Rectal smooth muscle tissue (tissue), 1 donor: ENCODE data around the gene DLK2.
"Not testable (repeated sequence)": the region's sequence is repeated elsewhere in the genome, so short reads cannot be mapped to it uniquely, and the experiment has no call there.

Experiments used
- H3K27ac ChIP-seq: one replicate; pipeline ENCODE4 v1.7.0; 2013; ENCODE audit warnings: low read depth, low read length, inconsistent platforms
- H3K27me3 ChIP-seq: one replicate; pipeline ENCODE4 v1.7.0; 2013; ENCODE audit warnings: low read length; ENCODE audit not compliant: control insufficient read depth, insufficient read depth
- H3K36me3 ChIP-seq: one replicate; pipeline ENCODE4 v1.7.0; 2013; ENCODE audit warnings: low read length; ENCODE audit not compliant: control insufficient read depth, insufficient read depth
- H3K4me1 ChIP-seq: one replicate; pipeline ENCODE4 v1.7.0; 2013; ENCODE audit warnings: low read length; ENCODE audit not compliant: control insufficient read depth, insufficient read depth
- H3K4me3 ChIP-seq: one replicate; pipeline ENCODE4 v1.7.0; 2013; ENCODE audit warnings: low read length
- H3K9ac ChIP-seq: one replicate; pipeline ENCODE4 v1.7.0; 2013; ENCODE audit warnings: low read length

Gene DLK2

DNA sequence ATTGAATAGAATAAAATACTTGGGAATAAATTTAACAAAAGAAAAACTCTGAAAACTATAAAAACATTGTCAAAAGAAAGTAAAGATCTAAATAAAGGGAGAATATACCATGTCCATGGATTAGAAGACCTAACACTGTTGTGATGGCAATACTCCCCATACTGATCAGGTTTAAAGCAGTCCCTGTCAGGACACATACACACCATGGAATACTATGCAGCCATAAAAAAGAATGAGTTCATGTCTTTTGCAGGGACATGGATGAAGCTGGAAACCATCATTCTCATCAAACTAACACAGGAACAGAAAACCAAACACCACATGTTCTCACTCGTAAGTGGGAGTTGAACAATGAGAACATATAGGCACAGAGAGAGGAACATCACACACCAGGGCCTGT lies 44.6 kb downstream of the DLK2 start:
- H3K27me3 ChIP-seq, H3K4me3 ChIP-seq, H3K27ac ChIP-seq, H3K4me1 ChIP-seq, H3K9ac ChIP-seq, H3K36me3 ChIP-seq: not testable (repeated sequence)

GRCh38 chr6:43408259-43408658 lies 47.1 kb downstream of the DLK2 start:
- no peak overlapping the region for H3K4me3 ChIP-seq
- H3K27ac ChIP-seq: no peak overlapping the region
- no peak overlapping the region for H3K9ac ChIP-seq
- H3K27me3 ChIP-seq: no peaks in the 10 kb centered on the region
- H3K36me3 ChIP-seq: no peaks in the 10 kb centered on the region
- no peaks in the 10 kb centered on the region for H3K4me1 ChIP-seq

DNA sequence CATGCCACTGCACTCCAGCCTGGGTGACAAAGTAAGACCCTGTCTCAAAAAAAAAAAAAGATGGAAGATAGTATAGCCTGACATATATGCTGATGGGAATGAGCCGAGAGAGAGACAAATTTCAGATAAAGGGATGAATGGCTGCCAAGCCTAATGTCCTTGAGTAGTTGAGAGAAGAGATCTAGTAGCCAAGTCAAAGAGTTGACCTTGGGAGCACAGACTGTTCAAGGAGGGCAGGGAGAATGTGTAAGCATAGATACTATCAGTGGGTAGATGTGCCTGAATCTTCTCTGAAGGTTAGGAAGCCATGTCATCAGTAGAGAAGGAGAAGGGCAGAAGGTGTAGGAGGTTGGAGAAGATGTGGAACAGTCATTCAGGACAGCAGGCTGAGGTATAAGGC lies 48.1 kb downstream of the DLK2 start:
- H3K27me3 ChIP-seq: no peaks in the 10 kb centered on the region
- H3K9ac ChIP-seq: no peak overlapping the region
- no peak overlapping the region for H3K4me3 ChIP-seq
- no peaks in the 10 kb centered on the region for H3K36me3 ChIP-seq
- no peak overlapping the region for H3K27ac ChIP-seq
- H3K4me1 ChIP-seq: no peaks in the 10 kb centered on the region

GRCh38 chr6:43405354-43405753 lies 50.0 kb downstream of the DLK2 start:
- Histone ChIP-seq H3K27ac (no peak overlapping the region), H3K4me3 (no peak overlapping the region), H3K4me1 (no peaks in the 10 kb centered on the region), H3K9ac (no peak overlapping the region), H3K27me3 (no peaks in the 10 kb centered on the region), H3K36me3 (no peaks in the 10 kb centered on the region)

- H3K36me3 ChIP-seq: no peaks in the 10 kb centered on the region
- H3K27me3 ChIP-seq: no peaks in the 10 kb centered on the region
- H3K27ac ChIP-seq: no peak overlapping the region
Observed at GRCh38 chr6:43402820-43403219, 52.5 kb downstream of the DLK2 start.

GRCh38 chr6:43401730-43402129 lies 53.6 kb downstream of the DLK2 start:
- Histone ChIP-seq H3K36me3 (no peaks in the 10 kb centered on the region), H3K9ac (no peak overlapping the region), H3K4me3 (no peak overlapping the region), H3K4me1 (no peaks in the 10 kb centered on the region), H3K27ac (no peak overlapping the region), H3K27me3 (no peaks in the 10 kb centered on the region)

More at GRCh38 chr6:43402820-43403219, 52.5 kb downstream of the DLK2 start:
- Histone ChIP-seq H3K9ac (no peak overlapping the region), H3K4me3 (no peak overlapping the region), H3K4me1 (no peaks in the 10 kb centered on the region)
